Activated T-helper 1 cell treated with anti-CD3 and anti-CD28 coated beads, Interleukin-12 subunit alpha, Interleukin-12 subunit beta, Interleukin-2, Interleukin-4 antibody, amounts not matched to agents 30 ng/mL and 10 ng/mL and 1 ng/mL, durations not matched to agents 14 hours and 24 hours and 36 hours (primary cell): ENCODE results near the gene PRPS1L1. TPM values are rescaled to one million over a fixed set of nuclear protein-coding genes. Genes with fewer than 3 reads are reported as not detected.

Experiments used
- DNase-seq: peaks from one replicate; pipeline ENCODE4 v3.0.0; 2021; ENCODE audit warnings: low spot score
- H3K27ac Mint-ChIP-seq: one replicate; pipeline ENCODE4 v1.8.0; 2021; ENCODE audit warnings: mild to moderate bottlenecking, mixed read lengths
- H3K27me3 Mint-ChIP-seq: one replicate; pipeline ENCODE4 v1.8.0; 2022; ENCODE audit warnings: mild to moderate bottlenecking, moderate library complexity, mixed read lengths; ENCODE audit not compliant: insufficient read depth
- H3K36me3 Mint-ChIP-seq: one replicate; pipeline ENCODE4 v1.8.0; 2021; ENCODE audit warnings: low read depth, mixed read lengths
- H3K4me1 Mint-ChIP-seq: one replicate; pipeline ENCODE4 v1.8.0; 2021; ENCODE audit warnings: low read depth, mixed read lengths
- H3K4me3 Mint-ChIP-seq: one replicate; pipeline ENCODE4 v1.8.0; 2021; ENCODE audit warnings: mild to moderate bottlenecking, moderate library complexity, mixed read lengths
- H3K9me3 Mint-ChIP-seq: one replicate; pipeline ENCODE4 v1.8.0; 2021; ENCODE audit warnings: mixed read lengths
- intact Hi-C: fragments of 100-400 bp; cut with micrococcal nuclease; formaldehyde crosslinking; loops from one replicate; pipeline ENCODE4 v1.15.1; 2024
- total RNA-seq: library from RNA; stranded (reverse); gene quantifications from 2 replicates; pipeline ENCODE4 v1.2.3, GENCODE V29; 2022

The PRPS1L1 gene
- not detected in 2 replicates for total RNA-seq

DNA sequence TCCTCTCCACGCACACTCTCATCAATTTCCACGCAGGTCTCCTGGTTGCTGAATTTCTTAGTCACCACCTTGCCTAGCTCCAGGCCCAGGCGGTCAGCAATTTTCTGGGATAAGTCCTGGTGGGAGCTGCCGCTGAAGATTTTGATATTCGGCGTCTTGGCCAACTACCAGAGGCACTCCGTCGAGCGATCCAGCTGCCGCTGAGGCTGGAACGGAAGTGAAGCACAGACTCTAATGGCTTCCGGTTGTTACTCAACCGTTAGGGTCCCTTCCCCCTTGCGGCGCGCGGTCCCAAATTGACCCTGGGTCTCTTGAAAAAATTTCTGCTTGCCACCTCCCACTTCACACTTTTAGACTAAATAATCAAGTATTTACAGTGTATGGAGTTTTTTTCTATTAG lies at the start of gene PRPS1L1:
Gene PRPS1L1 (minus strand): TSS at position 219 of the 400 bp plus-strand sequence.
- H3K9me3 Mint-ChIP-seq = no peaks in the 10 kb centered on the region
- H3K4me3 Mint-ChIP-seq = no peak within 1 kb of the TSS
- no peak within 1 kb of the TSS for H3K27ac Mint-ChIP-seq
- intact Hi-C loops = no loop called here
- H3K4me1 Mint-ChIP-seq = no peaks in the 10 kb centered on the region
- H3K36me3 Mint-ChIP-seq = no peaks in the 10 kb centered on the region
- no peak for DNase-seq
- H3K27me3 Mint-ChIP-seq = peaks cover 2% of the 10 kb centered on the region

DNA sequence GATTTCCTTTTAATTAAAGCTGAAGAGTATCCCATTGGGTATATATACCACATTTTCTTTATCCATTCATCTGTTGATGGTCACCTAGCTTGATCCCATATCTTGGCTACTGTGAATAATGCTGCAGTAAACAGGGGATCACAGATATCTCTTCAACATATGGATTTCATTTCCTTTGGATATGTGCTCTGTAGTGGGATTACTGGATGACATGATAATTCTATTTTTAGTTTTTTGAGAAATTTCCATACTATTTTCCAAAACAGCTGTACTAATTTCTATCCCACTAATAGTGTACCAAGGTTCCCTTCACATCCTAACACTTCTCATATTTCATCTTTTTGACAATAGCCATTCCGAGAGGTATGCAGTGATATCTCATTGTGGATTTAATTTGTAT lies 48.8 kb upstream of the PRPS1L1 start:
- H3K36me3 Mint-ChIP-seq = no peaks in the 10 kb centered on the region
- intact Hi-C loops = no loop called here
- H3K4me3 Mint-ChIP-seq = no peak overlapping the region
- H3K27ac Mint-ChIP-seq = no peak overlapping the region
- DNase-seq = no peak
- H3K9me3 Mint-ChIP-seq = peaks cover 6% of the 10 kb centered on the region
- H3K27me3 Mint-ChIP-seq = no peaks in the 10 kb centered on the region
- no peaks in the 10 kb centered on the region for H3K4me1 Mint-ChIP-seq

DNA sequence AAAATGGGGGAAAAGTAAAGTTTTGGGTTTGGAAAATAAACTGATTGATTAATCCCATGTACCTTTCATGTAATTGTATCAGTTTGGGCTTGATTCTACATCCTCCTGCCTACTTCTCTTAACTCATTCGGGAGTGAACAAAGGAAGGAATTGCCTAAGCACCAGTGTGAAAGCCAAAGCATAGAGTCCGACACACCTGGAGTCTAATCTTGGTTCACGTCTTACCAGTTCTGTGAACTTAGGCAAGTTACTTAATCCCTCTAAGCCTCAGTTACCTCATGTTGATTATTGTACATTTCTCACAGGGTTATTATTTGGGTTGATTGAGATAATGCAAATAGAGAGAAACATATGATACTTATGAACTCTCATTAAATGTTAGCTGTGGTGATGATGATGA lies 41.1 kb upstream of the PRPS1L1 start:
- Mint-ChIP-seq H3K27ac (no peak overlapping the region), H3K27me3 (peaks cover 4% of the 10 kb centered on the region), H3K9me3 (no peaks in the 10 kb centered on the region), H3K4me1 (no peaks in the 10 kb centered on the region), H3K4me3 (no peak overlapping the region), H3K36me3 (no peaks in the 10 kb centered on the region)
- no peak for DNase-seq
- intact Hi-C loops = no loop called here

DNA sequence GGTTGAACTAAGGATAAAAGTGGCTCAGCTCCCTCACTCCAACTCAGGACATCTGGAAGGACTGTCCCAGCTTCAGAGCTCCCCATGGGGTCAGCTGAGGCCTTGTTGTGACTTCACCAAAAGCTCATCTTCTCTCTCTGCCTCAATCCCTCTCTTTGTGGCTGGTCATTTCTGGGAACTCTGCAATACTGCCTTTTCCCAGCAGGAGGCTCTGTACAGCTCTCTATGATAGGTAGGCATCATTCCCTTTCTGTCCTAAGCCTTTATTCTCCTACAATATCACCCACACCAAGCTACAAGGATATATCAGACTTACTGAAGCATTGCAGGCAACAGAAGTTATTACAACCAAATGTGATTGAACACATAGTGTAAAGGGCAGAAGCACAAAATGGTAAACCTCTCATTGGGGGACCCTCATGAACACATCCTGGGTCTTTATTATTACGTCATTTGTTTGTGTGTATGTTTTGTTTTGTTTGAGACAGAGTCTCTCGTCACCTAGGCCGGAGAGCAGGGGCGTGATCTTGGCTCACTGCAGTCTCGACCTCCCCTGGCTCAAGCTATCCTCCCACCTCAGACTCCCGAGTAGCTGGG lies 36.7 kb upstream of the PRPS1L1 start:
- no peak for DNase-seq
- Mint-ChIP-seq H3K27ac (no peak overlapping the region), H3K4me3 (no peak overlapping the region), H3K4me1 (no peaks in the 10 kb centered on the region), H3K36me3 (no peaks in the 10 kb centered on the region), H3K9me3 (no peaks in the 10 kb centered on the region), H3K27me3 (peaks cover 6% of the 10 kb centered on the region)
- intact Hi-C loops = no loop called here

DNA sequence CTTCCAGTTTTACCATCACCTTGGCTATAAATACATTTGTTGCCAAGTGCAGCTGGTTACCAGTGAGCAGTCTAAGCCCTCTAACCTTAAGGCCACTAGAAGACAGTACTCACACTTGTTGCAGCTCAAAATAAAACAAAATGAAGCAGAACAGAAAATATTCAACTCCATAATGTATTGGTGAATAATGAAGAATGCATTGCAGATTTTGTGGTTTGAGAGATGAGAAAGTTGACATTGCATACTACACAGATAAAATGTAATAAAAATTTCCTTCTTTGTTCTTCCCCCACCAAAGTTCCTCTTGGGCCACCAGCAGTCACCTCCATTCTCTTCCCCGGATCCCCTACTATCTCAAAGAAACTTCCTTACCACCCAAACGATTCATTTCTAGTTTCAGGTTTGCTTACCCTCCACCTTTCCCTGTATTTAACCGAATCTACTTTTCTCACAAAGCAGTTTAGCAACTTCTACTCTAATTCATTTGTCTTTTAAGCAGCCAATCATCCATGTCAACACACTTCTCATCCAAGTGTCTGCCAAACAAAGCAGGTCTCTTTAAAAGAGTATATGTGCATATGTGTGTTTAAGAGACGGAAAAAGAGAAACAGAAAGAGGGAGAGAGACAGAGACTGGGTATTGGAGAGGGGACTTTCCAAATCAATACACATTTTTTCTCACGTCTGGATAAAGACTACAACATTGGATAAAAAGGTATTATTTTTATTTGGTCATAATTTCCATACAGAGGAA lies 35.7 kb upstream of the PRPS1L1 start:
- Mint-ChIP-seq H3K4me3 (no peak overlapping the region), H3K27ac (no peak overlapping the region), H3K27me3 (peaks cover 6% of the 10 kb centered on the region), H3K4me1 (no peaks in the 10 kb centered on the region), H3K9me3 (no peaks in the 10 kb centered on the region), H3K36me3 (no peaks in the 10 kb centered on the region)
- intact Hi-C loops = no loop called here
- no peak for DNase-seq

DNA sequence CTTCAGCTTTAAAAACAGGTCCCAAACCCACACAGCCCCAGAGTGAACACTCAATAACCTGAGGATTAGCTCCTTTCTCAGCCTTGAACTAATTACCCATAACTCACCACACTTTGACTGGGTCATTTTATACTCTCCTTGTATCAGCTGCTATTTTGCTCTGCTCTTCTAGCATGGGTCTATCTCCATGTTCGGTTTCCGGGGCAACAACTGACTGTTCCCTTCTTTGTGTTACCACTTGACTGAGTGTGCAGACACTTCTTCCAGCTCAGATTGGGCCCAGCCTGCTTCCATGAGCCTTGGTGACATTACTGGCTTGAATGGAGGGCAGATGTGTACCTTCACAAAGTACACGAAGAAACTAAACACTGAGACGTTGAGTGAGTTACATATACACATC lies 31.5 kb upstream of the PRPS1L1 start:
- no peaks in the 10 kb centered on the region for H3K4me1 Mint-ChIP-seq
- intact Hi-C loops = no loop called here
- H3K4me3 Mint-ChIP-seq = no peak overlapping the region
- H3K27me3 Mint-ChIP-seq = peaks cover 2% of the 10 kb centered on the region
- H3K27ac Mint-ChIP-seq = no peak overlapping the region
- DNase-seq = no peak
- no peaks in the 10 kb centered on the region for H3K9me3 Mint-ChIP-seq
- no peaks in the 10 kb centered on the region for H3K36me3 Mint-ChIP-seq

DNA sequence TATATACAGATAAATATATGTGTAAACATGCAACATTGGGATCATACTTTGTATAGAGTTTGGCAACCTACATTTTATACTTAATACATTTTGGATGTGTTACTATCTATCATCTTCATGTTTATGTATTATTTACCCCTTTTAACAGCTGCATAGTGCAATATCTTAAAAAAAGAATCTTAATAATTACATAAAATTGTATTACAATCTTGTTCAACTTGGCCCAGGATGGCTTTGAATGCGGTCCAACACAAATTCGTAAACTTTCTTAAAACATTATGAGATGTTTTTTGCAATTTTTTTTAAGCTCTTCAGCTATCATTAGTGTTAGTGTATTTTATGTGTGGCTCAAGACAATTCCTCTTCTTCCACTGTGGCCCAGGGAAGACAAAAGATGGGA lies 26.3 kb upstream of the PRPS1L1 start:
- no peak overlapping the region for H3K4me3 Mint-ChIP-seq

DNA sequence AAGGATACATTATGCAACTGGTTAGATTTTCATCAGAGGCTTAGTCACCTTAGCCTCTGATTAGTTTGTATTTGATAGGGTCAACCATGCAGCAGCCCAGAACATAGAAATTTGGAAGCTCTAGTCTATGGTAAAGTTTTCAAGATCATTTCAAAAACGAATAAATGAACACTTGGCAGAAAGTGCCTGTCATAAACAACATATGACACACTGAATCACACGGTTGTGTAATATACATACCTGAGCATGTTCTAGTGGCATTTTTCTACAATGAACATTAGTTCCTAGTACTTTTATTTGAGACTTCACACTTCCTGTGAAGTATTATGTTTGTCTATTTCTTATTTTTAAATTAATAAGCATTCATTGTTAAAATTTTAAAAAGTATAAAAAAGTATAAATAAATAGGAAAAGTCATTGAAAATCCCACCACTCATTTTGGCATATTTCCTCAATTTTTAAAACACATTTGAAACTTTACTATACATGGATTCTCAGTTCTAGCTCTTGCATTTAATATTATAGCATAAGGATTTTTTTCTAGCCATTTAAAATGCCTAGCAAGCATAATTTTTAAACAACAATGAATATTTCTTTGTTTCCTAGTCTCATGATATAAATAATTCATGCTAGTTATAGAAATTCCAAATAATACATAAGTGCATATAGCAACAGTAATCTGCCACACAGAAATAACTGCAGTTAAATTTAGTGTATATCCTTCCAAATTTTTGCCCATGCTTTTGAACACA lies 25.7 kb upstream of the PRPS1L1 start:
- no peak overlapping the region for H3K4me3 Mint-ChIP-seq
- no peak overlapping the region for H3K27ac Mint-ChIP-seq
- H3K4me1 Mint-ChIP-seq = no peaks in the 10 kb centered on the region
- intact Hi-C loops = no loop called here
- no peaks in the 10 kb centered on the region for H3K9me3 Mint-ChIP-seq
- DNase-seq = no peak
- peaks cover 3% of the 10 kb centered on the region for H3K27me3 Mint-ChIP-seq
- no peaks in the 10 kb centered on the region for H3K36me3 Mint-ChIP-seq

More for the DNA sequence above, 26.3 kb upstream of the PRPS1L1 start:
- DNase-seq = no peak
- H3K36me3 Mint-ChIP-seq = no peaks in the 10 kb centered on the region
- H3K27ac Mint-ChIP-seq = no peak overlapping the region
- intact Hi-C loops = no loop called here
- no peaks in the 10 kb centered on the region for H3K9me3 Mint-ChIP-seq
- H3K27me3 Mint-ChIP-seq = peaks cover 3% of the 10 kb centered on the region
- no peaks in the 10 kb centered on the region for H3K4me1 Mint-ChIP-seq

DNA sequence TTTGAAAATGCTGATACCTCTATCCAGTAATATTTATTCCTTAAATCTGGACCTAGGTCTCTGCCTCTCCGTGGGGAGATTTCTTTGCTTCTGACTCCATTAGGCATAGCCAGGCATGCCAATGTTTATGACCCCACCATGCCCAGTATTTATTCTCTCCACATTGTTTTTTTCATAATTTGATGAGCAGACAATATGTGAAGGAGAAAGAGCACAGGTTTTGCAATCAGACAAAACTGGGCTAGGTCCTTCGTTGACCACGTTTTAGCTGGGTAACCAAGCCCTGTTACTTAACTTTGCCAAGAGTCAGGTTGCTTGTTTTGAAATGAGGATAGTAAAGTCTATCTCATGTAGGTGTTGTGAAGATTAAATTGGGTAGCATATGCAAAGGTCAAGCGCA lies 21.6 kb upstream of the PRPS1L1 start:
- peaks cover 5% of the 10 kb centered on the region for H3K27me3 Mint-ChIP-seq
- no peaks in the 10 kb centered on the region for H3K36me3 Mint-ChIP-seq
- no peaks in the 10 kb centered on the region for H3K4me1 Mint-ChIP-seq
- no peak overlapping the region for H3K27ac Mint-ChIP-seq
- no peak for DNase-seq
- no peaks in the 10 kb centered on the region for H3K9me3 Mint-ChIP-seq
- intact Hi-C loops = no loop called here
- H3K4me3 Mint-ChIP-seq = no peak overlapping the region

DNA sequence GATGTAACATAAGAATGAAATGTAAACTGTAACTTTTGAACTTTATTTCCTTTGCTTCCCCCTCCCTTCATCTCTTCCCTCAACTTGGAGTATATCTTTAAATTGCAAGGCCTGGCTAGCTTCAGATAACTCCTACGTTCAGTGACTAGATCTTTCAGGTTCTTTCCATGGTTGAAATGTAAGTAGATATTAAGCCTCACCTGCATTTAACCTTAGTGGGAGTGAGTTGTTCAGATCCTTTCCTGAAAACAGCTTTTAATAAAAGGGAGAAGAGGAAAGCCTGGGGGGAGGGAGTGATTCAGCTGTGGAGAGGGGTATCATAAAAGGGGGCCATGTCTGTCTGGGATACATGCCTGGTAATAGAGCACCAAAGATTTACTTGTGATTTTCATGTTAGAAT lies 19.0 kb upstream of the PRPS1L1 start:
- no peaks in the 10 kb centered on the region for H3K4me1 Mint-ChIP-seq
- H3K27me3 Mint-ChIP-seq = peaks cover 5% of the 10 kb centered on the region
- no peaks in the 10 kb centered on the region for H3K36me3 Mint-ChIP-seq
- intact Hi-C loops = no loop called here
- no peaks in the 10 kb centered on the region for H3K9me3 Mint-ChIP-seq
- no peak overlapping the region for H3K4me3 Mint-ChIP-seq
- no peak overlapping the region for H3K27ac Mint-ChIP-seq
- DNase-seq = no peak

DNA sequence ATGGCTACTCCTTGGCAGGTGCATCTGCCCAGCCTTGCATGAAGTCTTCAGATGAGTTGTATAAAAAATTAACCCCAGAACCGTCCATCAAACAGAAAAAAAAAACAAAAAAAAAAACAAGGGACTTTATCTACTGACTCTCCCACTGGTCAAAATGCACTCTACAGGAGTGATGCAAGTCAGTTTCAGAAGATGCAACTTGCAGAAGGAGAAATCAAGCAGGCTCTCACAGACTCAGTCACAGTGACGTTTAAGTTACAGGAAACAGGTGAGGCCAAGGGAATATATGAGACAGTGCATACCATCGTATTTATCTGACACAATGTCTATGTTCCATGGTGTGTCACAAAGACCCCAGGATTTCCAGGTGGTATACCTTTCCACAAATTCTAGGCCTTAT lies 17.5 kb upstream of the PRPS1L1 start:
- Mint-ChIP-seq H3K9me3 (no peaks in the 10 kb centered on the region), H3K36me3 (no peaks in the 10 kb centered on the region), H3K27me3 (peaks cover 3% of the 10 kb centered on the region), H3K4me3 (no peak overlapping the region), H3K27ac (no peak overlapping the region), H3K4me1 (no peaks in the 10 kb centered on the region)
- DNase-seq = no peak
- intact Hi-C loops = no loop called here

DNA sequence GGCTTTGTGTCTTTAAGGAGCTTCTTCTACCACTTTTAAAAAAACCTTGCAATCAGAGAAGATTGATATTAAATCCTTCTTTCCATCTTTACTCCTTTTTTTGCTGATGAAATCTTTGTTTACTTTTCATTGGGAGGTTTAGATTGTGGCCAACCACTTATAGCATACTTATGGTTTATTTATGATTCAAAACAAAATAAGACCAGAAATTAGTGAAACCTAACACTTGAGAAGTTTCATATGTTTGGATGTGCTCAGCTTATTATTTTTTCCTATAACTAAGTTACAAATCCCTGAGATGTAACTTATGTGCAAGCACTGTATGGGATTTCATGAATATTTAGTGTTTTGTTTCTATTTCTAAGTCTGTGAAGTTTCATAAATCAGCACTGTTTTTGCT lies 13.5 kb upstream of the PRPS1L1 start:
- Mint-ChIP-seq H3K27ac (no peak overlapping the region), H3K4me3 (no peak overlapping the region), H3K4me1 (no peaks in the 10 kb centered on the region), H3K36me3 (no peaks in the 10 kb centered on the region), H3K9me3 (no peaks in the 10 kb centered on the region), H3K27me3 (no peaks in the 10 kb centered on the region)
- no peak for DNase-seq
- intact Hi-C loops = no loop called here

DNA sequence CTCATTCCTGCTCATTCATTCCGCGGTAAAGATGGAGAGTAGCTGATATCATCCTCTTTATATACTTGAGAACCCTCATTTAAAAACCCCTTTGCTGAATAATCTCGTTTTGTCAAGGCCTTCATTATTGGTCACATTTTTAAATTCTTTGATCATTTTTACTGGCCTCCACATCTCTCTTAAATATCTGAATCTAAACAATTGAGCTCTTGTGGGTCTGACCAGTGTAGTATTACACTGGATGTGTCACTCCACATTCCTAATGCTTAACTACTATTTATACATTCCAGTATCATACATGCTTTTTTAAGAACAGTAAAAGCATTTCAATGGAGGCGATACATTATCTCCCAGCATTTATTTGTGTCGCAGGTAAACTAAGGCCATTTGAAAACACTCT lies 12.6 kb upstream of the PRPS1L1 start:
- no peak overlapping the region for H3K4me3 Mint-ChIP-seq
- H3K27ac Mint-ChIP-seq = no peak overlapping the region
- H3K27me3 Mint-ChIP-seq = no peaks in the 10 kb centered on the region
- intact Hi-C loops = no loop called here
- H3K36me3 Mint-ChIP-seq = no peaks in the 10 kb centered on the region
- no peak for DNase-seq
- H3K9me3 Mint-ChIP-seq = no peaks in the 10 kb centered on the region
- no peaks in the 10 kb centered on the region for H3K4me1 Mint-ChIP-seq
